Central memory CD4-positive, alpha-beta T cell (primary cell): ENCODE measurements around the gene SNED1.
"Not testable (repeated sequence)": the region's sequence is repeated elsewhere in the genome, so short reads cannot be mapped to it uniquely, and the experiment has no call there.

Source experiments
- DNase-seq: peaks from one replicate; pipeline ENCODE4 v3.0.0; 2022

Gene SNED1

DNA sequence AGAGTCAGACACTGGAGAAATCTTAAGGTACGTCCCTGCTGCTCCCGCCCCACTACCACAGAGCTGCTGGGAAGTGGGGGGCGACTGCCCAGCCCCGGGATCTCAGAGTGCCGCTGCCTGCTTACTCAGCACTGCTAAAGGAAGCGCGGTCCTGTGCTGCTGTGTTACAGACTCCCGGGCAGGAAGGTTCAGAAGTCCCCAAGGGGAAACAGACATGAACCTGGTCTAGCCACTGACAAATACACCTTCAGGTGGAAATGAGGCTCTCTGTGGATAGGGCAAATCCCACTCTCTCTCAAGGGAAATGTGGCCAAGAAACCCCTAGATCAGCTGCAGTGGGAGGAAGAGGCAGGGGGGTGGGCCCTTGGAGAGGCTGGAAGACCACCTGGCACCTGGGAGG is 90.0 kb downstream of the SNED1 start:
- no peak for DNase-seq

DNA sequence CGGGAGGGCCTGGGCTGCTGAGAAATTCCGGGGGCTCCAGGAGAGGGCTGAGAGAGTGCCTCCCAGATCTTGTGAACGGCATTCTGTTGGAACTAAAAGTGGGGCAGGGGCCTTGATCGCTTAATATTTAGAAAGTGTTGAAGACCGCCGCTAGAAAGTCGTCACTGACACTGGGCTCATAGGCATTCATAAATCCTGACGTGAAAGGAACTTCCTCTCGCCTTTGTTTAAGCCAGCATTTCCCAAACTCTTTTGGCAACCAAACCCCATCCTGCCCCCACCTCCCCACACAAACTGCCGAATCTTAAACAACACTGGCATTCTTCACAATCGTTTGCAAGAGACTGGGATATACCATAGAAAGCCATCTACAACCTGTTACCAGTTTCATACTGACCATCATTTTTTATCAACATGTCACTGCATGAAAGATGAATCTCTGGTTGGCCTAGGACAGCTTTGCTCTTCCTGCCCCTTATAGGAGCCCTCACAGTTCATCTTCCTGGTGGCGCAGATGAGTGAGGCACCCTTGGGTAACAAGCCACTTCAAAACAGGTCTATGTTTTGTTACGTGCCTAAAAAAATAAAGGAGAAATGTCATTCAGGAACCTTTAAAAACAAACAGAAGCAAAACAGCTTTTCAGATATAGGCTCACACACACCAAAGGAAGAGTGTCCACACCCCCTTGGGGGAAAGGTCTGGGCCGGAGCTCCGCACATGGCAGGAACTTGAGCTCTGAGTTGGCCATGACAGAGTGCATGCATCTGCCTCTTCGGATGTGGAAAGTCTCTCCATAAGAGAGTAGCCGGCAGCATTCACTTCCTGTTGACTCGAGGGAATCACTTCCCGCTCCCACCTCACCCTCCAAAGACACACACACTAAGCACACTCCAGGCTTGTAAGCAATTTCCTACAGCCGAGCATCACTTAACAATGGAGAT is 90.6 kb downstream of the SNED1 start:
- no peak for DNase-seq

DNA sequence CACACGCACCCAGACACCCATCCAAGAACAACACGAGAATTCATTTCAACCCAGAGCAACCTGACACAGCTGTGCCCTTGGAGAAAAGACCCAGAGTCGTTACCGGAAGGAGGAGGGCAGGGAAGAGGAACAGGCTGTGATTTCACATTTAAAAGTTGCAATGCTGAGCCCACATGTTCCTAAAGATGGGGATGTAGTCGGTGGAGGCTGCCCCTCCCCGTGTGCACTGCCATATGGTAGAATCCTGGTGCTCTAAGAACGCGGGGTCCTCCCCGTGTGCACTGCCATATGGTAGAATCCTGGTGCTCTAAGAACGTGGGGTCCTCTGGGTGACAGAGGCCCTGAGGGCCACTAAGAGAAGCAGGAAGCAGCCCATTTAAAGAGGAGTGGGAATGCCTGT is 92.8 kb downstream of the SNED1 start:
- DNase-seq = no peak

DNA sequence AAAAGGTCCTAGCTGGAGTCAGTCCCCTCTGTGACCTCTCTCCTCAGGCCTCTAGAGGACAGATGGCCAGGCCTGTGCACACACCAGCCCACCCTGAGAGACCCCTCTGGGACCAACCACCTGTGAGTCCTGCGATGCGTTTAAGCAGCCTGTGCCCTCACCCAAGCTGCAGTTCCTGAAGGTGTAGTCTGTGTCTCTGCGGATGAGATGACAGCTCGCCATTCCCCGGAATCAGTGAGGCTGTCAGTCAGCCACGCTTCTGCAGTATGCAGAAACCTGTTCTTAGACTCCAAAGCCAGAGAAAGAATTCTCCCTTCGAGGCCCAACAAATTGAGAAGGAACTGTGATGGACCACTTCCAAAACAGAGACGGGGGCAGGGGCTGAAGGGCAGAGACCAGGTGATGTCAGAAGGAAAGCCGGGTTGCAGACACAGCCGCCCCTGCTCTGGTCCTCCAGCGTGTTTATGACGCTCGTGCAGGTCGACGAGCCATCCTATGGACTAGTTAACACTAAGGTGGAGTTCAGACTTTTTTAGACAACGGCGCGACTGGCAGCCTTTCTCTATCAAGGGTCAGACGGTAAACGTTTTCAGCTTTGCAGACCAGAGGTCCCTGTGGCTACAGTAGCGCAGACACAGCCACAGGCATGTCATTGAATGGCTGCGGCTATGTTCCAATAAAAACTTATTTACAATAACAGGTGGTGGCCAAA is 93.5 kb downstream of the SNED1 start:
- no peak for DNase-seq

DNA sequence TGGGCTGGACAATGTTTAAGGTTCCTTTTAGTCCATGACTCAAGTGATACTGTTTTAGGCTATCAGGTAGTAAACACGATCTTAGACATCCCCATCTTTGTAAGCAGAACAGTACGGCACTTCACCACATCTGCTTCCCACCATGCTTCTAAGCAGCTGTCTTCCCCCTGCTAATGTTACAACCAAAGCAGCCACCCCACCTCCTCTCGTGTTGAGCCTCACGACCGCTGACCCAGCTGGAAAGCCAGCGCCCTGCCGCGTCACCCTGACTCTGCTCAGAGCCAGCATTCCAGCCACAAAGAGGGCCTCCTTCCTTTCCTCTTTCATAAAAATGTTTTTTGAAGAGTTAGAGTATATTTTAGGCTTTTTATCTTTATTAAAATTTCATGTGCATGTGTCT is 94.3 kb downstream of the SNED1 start:
- no peak for DNase-seq

DNA sequence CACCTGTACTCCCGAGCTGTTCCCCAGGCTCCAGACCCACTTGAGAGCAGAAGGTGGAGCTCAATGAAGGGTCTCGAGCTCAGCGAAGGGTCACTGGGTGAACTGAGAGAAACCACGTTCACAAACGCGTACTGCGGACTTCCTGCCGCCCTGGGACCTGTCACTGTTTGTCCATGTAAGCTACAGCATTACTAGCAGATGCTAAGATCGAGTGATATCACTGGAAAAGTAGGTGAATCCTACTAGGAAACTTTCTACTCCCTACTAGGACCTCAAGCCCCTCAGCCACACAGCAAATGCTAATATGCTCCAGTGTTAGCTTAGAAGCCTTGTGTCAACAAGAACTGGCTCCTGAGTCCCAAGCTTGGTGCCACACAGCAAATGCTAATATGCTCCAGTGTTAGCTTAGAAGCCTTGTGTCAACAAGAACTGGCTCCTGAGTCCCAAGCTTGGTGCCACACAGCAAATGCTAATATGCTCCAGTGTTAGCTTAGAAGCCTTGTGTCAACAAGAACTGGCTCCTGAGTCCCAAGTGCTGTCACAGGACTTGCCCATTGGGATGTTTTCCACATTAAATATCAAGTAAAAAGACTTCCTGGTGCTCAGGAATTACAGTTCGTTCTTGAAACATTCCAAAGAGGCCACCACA is 94.8 kb downstream of the SNED1 start:
- not testable (repeated sequence) for DNase-seq

DNA sequence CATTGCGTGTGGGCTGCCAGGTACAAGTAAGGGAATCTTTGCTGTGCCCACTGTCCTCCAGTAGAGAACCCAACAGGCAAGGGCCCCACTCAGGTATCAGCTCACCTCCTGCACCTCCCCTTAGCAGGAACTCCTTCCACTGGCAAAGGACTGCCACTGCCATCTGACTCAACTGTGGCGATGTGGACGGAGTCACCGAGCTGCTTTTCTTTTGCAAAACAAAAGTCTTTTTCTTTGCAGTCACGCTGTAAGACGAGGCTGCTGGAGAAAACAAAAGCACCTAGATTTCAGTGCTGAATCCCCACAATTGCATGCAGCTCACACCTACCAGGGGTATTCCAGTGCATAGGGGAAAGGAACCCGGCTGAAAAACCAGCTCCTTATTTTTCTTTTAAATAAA is 95.8 kb downstream of the SNED1 start:
- DNase-seq = no peak

DNA sequence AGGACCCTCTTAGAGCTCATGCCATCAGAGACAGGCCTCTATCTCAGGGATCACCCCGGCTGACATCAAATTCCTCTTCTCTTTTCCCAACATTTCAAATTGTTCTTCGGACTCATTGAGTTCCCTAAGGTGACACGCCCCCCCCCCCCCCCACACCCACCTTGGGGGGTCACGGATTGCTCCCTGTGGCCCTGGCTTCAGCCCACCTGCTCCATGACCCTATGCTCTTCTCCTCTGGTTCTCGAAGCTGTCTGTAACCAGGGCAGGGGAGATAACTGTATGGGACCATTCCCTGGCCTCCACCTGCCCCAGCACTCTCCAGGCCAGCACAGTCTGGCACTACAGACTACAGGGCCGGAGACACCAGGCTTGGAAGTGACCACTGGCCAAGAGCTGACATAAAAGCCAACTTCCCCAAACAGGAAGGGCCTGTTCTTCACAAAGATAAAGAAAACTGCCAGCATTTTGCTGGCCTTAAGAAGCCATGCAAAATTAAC is 96.6 kb downstream of the SNED1 start:
- DNase-seq = no peak

DNA sequence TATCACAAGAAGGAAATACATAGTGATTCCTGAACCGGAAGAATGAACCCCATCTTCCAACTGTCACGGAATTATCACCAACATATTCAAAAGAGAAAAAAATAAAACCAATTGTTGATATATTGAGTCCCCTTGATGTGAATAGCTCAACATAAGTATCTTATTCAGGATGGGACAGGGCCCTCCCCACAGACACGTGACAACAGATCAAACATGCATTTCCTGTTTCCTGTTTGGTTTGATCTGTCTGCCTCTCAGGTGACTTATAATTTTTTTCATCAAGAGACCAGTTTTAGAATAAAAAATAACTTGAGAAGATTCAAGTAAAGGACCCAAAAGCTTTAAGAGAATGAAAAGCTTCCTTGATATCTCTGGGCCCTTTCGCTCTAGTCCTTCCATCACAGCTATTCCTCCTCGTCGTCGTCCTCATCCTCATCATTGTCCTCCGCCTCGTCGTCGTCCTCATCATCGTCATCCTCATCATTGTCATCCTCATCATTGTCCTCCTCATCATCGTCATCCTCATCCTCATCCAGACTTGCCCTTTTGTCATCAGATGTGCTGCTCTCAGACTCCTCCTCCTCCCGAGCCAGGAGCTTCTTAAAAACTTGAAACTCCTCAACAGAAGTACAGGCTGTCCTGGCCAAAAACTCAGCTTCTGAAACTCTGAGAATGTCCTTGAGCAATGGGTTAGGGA is 97.3 kb downstream of the SNED1 start:
- DNase-seq = peak; percentile 80

DNA sequence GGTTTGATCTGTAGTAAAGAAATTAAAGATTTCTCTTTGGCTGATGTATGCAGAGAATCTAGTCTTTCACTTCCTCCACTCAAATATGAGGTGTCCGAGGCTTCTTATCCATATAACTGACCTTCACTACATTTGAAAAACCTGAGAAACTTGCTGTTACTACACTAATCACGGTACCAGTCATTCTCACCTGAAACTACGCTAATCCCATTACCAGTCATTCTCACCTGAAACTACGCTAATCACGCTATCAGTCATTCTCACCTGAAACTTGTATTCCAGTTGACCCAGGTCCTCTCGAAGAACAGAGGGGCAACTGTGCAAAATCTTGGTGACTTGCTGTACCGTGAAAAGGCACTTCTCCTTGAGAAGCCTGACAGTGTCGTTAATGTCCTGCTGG is 98.6 kb downstream of the SNED1 start:
- no peak for DNase-seq

DNA sequence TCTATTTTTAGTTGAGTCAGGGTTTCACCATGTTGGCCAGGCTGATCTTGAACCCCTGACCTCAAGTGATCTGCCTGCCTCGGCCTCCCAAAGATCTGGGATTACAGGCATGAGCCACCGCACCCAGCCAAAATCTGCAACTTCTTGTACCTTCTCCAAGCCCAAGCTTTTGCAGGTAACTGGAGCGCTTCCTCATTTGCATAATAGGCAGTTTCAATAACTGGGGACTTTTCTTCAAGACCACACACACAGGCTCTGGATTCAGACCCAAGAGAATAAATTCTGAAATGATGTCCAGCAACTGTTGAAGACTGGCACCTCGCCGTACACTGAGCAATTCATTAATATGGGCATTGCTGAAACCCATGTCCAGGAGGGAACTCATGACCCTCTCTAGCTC is 100.8 kb downstream of the SNED1 start:
- no peak for DNase-seq

DNA sequence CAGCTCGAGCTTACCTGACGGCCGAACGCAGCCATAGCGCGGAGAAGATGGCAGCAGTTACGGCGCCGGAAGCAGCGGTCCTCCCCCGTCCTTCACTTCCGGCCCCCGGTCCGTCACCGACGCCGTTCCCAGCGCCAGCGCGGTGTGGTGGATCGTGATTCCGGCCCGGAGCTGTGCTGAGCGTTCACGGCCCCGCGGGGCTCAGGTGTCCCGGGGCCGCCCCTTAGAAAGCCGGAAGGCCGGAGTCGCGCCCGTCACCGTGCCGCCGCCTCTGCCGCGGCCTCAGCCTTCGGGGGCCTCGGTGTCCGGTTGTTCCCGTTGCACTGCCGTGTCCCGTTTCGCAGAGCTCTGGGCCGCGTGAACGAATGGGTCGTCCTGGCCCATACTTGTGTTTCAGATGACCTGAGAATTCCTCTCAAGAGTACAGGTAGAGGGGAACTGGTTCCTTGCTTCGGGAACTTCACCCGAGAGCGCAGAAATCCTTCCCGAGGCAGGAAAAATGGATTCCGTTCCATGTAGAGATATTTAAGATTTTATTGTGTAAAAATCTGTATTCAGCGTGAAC is 103.9 kb downstream of the SNED1 start, which contains the start of gene MTERF4:
Gene MTERF4 (minus strand): TSS at position 49 of the 565 bp plus-strand sequence. CDS start 14 bp downstream, at position 35.
- DNase-seq = peak; percentile 86

DNA sequence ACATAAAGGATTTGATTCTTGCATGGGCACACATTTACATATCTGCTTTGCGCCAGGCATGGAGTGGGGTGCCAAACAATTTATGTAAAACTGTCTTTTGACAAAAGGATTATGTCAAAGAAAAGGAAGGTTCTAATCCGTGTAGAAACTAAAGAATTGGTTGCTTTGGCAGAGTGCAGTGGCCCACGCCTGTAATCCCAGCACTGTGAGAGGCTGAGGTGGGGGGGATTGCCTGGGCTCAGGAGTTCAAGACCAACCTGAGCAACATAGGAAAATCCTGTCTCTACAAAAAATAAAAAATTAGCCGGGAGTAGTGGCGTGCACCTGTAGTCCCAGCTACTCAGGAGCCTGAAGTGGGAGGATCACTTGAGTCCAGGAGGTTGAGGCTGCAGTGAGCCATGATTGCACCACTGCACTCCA is 104.8 kb downstream of the SNED1 start:
- no peak for DNase-seq

DNA sequence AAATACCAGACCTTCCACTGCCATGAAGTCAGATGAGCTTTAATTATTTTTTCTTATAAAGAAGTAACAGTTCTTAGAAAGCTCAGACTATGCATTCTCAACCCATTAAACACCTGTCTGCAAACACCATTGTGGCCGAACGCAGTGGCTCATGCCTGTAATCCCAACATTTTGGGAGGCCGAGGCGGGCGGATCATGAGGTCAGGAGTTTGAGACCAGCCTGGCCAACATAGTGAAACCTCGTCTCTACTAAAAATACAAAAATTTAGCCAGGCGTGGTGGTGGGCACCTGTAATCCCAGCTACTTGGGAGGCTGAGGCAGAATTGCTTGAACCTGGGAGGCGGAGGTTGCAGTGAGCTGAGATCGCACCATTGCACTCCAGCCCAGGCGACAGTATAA is 106.2 kb downstream of the SNED1 start:
- not testable (repeated sequence) for DNase-seq

DNA sequence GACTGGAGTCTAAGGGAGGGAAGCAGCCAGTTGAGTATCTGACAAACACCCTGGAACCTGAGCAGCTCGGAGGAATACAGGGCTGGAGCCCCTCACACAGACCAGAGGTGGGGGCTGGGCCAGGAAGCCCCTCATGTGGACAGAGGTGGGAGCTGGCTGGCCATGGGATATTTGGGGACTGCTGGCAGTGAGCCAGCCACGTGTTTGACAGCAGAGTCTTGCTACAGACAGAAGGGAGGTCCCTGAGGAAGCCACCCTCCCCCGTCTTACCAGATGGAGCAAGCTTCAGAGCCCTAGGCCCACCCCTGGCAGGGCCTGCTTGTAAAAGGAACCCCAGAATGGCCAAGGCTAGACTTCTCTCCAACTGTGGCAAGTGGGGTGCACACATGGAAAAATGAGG is 107.2 kb downstream of the SNED1 start:
- no peak for DNase-seq

DNA sequence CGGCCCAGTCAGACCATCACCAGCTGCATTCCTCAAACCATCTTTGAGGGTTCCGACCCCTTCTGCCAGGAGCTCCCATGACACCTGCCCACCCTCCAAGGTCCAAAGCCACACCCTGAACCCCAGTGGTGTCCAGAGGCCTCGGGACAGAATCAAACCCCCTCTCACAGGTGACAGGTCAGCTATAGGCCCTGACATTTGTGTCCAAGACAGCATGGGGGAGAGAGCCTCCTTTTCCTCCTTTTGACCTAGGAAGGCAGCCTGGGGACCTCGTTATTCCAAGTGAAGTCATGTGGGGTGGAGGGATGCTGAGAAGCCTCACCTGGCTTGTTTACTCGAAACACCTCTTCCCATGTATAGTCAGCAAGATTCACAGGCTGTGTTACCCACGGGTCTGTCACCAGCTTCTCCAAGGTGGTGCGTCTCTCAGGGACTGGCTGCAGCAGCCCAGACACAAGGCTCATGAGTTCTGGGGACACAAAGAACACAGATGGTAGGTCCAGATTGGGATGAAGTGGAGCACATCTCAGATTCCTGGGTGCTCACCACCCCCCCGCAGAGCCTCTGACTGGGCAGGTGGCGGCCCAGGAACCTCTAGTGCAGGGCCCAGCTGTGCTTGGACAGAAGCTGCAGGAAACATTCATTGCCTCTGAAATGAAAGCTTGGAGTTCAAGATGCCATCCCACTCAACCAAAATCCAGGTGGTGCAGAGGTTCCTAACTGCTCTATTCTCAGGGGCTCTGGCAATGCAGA is 108.8 kb downstream of the SNED1 start:
- no peak for DNase-seq

DNA sequence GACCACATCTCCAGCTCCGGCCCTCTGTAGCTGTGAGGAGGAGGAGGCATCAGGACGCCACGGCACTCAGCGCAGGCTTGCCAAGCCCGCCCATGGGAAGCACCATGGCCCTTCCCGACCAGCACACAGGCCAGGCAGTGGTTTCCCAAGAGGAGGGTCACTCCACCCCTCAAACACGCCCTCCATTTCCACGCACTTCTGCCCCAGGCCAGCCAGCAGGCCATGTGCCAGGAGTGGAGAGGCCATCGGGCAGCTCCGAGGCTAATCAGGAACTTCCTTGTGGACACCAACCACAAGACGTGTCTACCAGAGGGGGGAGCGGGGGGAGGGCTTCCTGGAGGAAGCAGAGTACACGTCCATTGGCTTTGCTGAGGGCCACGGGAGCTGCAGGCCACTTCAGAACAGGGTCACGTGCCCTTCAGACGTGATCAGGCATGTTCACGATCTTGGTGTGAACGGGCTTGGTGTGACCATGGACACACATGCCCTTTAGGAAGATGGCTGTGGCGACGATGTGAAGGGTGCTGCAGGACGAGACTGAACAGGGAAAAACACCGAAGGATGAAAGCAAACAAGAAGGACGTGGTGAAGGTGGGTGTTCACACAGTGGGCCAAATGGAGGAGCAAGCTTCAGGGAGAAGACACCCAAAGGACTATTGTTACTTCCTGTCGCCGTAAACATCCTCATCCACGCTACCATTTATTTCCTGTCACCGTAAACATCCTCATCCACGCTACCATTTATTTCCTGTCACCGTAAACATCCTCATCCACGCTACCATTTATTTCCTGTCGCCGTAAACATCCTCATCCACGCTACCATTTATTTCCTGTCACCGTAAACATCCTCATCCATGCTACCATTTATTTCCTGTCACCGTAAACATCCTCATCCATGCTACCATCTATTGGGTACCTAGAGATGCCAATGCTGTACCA is 110.1 kb downstream of the SNED1 start:
- DNase-seq = peak; percentile 75

DNA sequence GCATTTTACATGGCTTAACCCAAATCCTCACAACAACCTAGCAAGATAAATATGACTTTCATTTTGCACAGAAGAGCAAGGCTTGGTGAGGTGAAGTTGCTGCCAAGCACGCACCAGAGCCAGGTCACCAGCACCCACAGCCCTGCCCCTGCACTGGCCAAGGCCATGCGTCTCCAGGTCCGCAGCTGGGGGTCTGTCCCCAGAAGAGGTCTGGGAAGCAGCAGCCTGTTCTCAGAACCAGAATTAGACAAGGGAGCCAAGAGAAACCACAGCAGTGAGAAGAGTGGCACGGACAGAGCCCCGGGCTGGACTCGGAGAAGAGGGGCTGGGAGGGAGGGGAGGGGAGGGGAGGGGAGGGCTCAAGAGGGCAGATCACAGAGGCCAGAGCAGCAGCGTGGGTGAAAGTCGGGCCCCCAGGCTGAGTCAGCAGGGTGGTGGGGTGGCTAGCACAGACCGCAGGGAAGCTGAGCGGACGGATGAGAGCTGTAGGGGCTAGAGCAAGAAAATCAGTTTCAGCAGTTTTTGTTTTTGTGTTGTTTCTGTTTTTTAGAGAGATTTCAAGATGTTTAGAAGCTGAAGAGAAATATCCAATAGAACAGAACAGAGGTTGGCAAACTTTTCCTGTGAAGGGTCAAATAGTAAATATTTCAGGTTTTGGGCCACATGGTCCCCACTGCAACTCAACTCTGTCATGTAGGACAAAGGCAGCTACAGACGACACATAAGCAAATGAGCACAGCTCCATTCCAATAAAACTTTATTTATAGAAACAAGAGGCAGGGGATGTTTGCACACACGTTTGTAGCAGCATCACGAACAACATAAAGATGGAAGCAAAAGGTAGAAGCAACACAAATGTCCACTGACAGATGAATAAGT is 111.0 kb downstream of the SNED1 start:
- no peak for DNase-seq

DNA sequence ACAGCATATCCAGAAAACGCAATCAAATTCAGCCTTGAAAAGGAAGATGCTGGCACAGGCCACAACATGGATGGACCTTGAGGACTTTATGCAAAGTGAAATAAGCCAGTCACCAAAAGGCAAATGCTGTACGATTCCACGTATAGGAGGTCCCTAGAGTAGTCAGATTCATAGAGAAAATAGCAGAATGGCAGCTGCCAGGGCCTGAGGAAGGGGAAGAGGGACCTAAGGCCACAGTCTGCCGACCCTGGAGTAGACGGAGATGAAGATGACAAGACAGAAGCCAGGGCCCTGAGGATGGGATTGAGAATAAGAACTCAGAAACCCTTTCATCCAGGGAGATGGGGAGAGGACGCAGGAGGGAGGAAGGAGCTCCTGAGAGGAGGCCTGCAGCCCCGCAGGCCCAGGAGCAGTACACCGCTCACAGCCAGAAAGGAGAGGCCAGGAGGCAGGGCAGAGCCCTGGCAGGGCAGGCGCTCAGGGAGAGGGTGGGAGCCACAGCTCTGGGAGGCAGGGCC is 111.7 kb downstream of the SNED1 start:
- no peak for DNase-seq
